Right atrium auricular region (tissue), 2 donors: Measurements from ENCODE around the gene MYO1D. TPM values are rescaled to one million over a fixed set of nuclear protein-coding genes. Genes with fewer than 3 reads are reported as not detected.
"Not testable (repeated sequence)": the region's sequence is repeated elsewhere in the genome, so short reads cannot be mapped to it uniquely, and the experiment has no call there.

Experiments
- DNase-seq: peaks from one replicate; pipeline ENCODE4 v3.0.0-alpha.2; 2019; ENCODE audit warnings: low spot score
- H3K27ac ChIP-seq, 2 donors: fragments of 200-600 bp; sonication (generic); 1 replicate in 1 of 2; 2 replicates in 1 of 2; pipeline ENCODE4 v1.5.1; 2016 to 2019
- H3K27me3 ChIP-seq, 2 donors: fragments of 200-600 bp; sonication (generic); one replicate each; pipeline versions ENCODE4 v1.5.1 to v1.6.0; 2017 to 2019
- H3K36me3 ChIP-seq: fragments of 200-600 bp; sonication (generic); one replicate; pipeline ENCODE4 v1.5.1; 2016
- H3K4me1 ChIP-seq, 2 donors: fragments of 200-600 bp; sonication (generic); one replicate each; pipeline versions ENCODE4 v1.5.1 to v1.6.0; 2017 to 2019
- H3K4me3 ChIP-seq, 2 donors: fragments of 200-600 bp; sonication (generic); 1 replicate in 1 of 2; 2 replicates in 1 of 2; pipeline ENCODE4 v1.5.1; 2017 to 2019; ENCODE audit warnings: mild to moderate bottlenecking in 1 of 2, moderate library complexity in 1 of 2
- H3K9me3 ChIP-seq, 2 donors: fragments of 200-600 bp; sonication (generic); one replicate each; pipeline ENCODE4 v1.5.1; 2019
- total RNA-seq, 2 donors: library from RNA; depleted of rRNA; stranded (reverse); fragments of >200 nt; gene quantifications; one replicate each; pipeline ENCODE4 v1.1.0, GENCODE V29; 2016
- TF ChIP-seq, protein P1 (sequence below), 2 donors: fragments of 200-600 bp; sonication (generic); IDR thresholded peaks; one replicate each; pipeline ENCODE4 v1.5.1; 2019; ENCODE audit warnings: antibody characterized with exemption in 2 of 2

The MYO1D gene
- total RNA-seq, 2 donors from 2014 or later, result 21.9 to 25.1 TPM

GRCh38 chr17:32651084-32651483, 225.8 kb downstream of the MYO1D start:
- Histone ChIP-seq H3K4me3 (no peak overlapping the region), H3K27me3 (no peaks in the 10 kb centered on the region), H3K27ac (no peak overlapping the region), H3K4me1 (no peaks in the 10 kb centered on the region), H3K9me3 (peaks cover 0 to 14% of the 10 kb centered on the region in 2 donors), H3K36me3 (peaks cover 48% of the 10 kb centered on the region)
- DNase-seq, result no peak
- TF ChIP-seq, protein P1, sequence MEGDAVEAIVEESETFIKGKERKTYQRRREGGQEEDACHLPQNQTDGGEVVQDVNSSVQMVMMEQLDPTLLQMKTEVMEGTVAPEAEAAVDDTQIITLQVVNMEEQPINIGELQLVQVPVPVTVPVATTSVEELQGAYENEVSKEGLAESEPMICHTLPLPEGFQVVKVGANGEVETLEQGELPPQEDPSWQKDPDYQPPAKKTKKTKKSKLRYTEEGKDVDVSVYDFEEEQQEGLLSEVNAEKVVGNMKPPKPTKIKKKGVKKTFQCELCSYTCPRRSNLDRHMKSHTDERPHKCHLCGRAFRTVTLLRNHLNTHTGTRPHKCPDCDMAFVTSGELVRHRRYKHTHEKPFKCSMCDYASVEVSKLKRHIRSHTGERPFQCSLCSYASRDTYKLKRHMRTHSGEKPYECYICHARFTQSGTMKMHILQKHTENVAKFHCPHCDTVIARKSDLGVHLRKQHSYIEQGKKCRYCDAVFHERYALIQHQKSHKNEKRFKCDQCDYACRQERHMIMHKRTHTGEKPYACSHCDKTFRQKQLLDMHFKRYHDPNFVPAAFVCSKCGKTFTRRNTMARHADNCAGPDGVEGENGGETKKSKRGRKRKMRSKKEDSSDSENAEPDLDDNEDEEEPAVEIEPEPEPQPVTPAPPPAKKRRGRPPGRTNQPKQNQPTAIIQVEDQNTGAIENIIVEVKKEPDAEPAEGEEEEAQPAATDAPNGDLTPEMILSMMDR (IDR thresholded peaks at IDR 0.05), result no peak

DNA sequence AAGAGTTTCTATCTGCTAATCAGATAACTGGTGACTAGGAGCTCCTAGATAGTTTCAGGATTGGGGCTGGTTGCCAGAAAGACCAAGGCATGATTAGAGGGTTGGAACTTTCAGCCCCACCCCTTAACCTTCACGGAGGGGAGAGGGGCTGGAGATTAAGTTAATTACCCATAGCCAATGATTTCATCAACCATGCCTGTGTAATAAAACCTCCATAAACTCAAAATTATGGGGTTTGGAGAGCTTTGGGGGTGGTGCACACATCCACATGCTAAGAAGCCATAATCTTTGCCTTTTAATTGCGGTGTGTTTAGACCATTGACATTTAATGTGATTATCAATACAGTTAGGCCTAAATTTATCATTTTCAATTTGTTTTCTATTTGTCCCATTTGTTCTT, 228.5 kb downstream of the MYO1D start:
- no peak overlapping the region for H3K4me3 ChIP-seq
- no peak for DNase-seq
- H3K27me3 ChIP-seq, result no peaks in the 10 kb centered on the region
- TF ChIP-seq, protein P1 (IDR thresholded peaks at IDR 0.05), result no peak
- H3K4me1 ChIP-seq, result no peaks in the 10 kb centered on the region
- H3K36me3 ChIP-seq, result peaks cover 30% of the 10 kb centered on the region
- H3K9me3 ChIP-seq, result peaks cover 0 to 14% of the 10 kb centered on the region in 2 donors
- H3K27ac ChIP-seq, result no peak overlapping the region

DNA sequence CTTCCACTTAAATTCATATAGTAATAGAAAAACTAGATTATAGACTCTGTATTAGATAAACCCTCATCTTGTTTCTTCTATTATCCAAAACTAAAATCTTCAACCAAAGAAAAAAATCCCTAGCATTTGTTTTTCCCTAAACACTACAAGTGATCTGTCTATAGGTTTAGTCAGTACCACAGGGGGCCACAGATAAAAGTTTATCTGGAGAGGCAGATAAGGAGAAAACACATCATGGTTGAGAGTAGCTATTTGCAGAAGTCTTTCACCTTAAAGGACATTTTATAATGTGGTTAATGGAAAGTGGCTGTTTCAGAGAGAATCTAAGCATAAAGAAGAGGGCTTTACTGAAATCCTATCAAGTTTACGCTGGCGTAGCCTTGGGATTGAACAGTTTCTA, 230.0 kb downstream of the MYO1D start:
- Histone ChIP-seq H3K27ac (no peak overlapping the region), H3K27me3 (no peaks in the 10 kb centered on the region), H3K4me3 (no peak overlapping the region), H3K9me3 (peaks cover 0 to 14% of the 10 kb centered on the region in 2 donors), H3K4me1 (no peaks in the 10 kb centered on the region), H3K36me3 (peaks cover 18% of the 10 kb centered on the region)
- TF ChIP-seq, protein P1 (IDR thresholded peaks at IDR 0.05), result no peak
- DNase-seq, result no peak

DNA sequence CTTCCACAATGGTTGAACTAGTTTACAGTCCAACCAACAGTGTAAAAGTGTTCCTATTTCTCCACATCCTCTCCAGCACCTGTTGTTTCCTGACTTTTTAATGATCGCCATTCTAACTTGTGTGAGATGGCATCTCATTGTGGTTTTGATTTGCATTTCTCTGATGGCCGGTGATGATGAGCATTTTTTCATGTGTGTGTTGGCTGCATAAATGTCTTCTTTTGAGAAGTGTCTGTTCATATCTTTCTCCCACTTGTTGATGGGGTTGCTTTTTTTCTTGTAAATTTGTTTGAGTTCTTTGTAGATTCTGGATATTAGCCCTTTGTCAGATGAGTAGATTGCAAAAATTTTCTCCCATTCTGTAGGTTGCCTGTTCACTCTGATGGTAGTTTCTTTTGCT, 235.4 kb downstream of the MYO1D start:
- H3K9me3 ChIP-seq, H3K27ac ChIP-seq, H3K4me1 ChIP-seq, H3K4me3 ChIP-seq, DNase-seq, H3K27me3 ChIP-seq, H3K36me3 ChIP-seq: not testable (repeated sequence)

GRCh38 chr17:32636598-32637218, 240.2 kb downstream of the MYO1D start:
- Histone ChIP-seq H3K4me3 (no peak overlapping the region), H3K27me3 (no peaks in the 10 kb centered on the region), H3K27ac (no peak overlapping the region), H3K9me3 (peaks cover 0 to 1% of the 10 kb centered on the region in 2 donors), H3K36me3 (no peaks in the 10 kb centered on the region), H3K4me1 (no peaks in the 10 kb centered on the region)
- no peak for DNase-seq
- TF ChIP-seq, protein P1 (IDR thresholded peaks at IDR 0.05), result no peak

- Histone ChIP-seq H3K36me3 (no peaks in the 10 kb centered on the region), H3K27ac (no peak overlapping the region), H3K9me3 (no peaks in the 10 kb centered on the region), H3K4me1 (no peaks in the 10 kb centered on the region), H3K27me3 (no peaks in the 10 kb centered on the region), H3K4me3 (no peak overlapping the region)
- no peak for DNase-seq
- TF ChIP-seq, protein P1 (IDR thresholded peaks at IDR 0.05), result no peak
These were observed 242.8 kb downstream of the MYO1D start for GRCh38 chr17:32634167-32634566.
